GM21528 (cell line): ENCODE results near the gene ROBO3.

Source experiments
- ATAC-seq: cut with Tn5 transposase; IDR thresholded peaks from one replicate; pipeline ENCODE4 v1.9.1; 2021; ENCODE audit warnings: mild to moderate bottlenecking, moderate library complexity; ENCODE audit not compliant: unreplicated experiment, low FRiP score

The ROBO3 gene

DNA sequence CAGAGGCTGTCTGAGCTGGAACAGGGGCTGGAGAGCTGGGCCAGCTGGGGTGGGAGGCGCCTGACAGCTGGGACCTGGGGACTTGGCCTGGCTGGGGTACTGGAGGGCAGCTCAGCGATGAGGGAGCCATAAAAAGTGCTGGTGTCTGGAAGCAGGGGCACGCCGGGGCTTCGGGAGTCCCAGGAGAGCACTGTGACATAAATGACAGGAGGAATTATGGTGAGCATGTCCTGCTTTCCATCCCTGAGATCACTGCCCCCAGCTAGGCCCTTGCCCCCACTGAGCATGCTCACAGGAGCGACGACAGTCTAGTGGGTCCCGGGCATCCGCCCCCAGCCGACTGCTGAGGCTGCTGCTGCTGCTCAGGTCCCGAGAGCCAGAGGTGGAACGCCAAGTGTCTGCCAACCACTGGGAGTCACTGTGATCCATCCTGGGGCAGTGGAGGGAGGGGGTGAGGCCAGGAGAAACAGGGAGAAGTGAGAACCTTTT lies 26.2 kb downstream of the ROBO3 start:
- no peak for ATAC-seq

DNA sequence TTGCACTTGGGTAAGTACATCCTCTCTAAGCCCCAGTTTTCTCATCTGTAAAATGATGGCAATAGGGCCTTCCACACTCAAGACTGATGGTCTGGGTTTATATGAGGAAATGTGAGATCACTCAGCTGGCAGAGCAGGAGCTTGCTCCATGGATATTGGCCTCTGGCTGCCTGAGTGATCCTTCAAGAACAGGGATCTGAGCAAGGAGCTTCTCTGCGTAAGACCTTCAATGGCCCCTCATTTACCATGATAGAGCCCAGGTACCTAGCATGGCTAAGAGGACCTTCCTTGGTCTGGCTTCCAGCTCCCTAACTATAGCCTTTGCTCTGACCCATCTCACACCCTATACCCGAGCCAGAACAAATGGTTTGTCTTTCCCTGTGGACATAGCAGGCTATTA lies 26.9 kb downstream of the ROBO3 start:
- no peak for ATAC-seq

DNA sequence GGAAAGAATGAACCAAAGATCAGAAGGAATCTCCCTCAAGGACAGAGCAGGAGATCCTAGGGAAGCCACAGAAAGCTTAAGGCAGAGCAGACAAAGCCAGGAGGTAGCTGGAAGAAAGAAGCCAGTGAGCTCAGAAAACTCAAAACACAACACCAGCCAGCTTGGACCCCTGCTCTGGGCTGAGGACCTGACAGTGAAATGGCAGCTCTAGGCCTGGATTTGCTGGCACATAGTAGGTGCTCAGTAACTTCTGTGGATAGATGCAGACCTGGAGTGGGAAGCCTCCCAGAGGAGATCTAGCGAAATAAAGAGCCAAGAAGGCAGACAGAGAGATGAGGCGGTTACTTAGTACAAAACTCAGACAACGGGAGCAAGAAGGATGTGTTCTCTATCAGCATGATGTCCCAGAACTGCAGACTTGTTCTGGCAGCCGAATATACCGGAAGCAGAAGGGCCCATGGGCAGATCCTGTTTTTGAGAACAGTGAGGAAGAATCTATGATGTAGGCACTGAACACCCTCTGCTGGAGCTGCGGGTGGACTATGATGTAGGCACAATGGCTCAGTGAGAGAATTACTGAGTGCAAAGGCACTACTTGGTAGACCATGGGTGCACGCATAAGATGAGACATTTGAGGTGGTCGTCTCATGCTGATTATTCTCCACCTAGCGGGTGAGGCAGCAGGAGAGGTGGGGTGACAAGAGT lies 27.7 kb downstream of the ROBO3 start:
- no peak for ATAC-seq

DNA sequence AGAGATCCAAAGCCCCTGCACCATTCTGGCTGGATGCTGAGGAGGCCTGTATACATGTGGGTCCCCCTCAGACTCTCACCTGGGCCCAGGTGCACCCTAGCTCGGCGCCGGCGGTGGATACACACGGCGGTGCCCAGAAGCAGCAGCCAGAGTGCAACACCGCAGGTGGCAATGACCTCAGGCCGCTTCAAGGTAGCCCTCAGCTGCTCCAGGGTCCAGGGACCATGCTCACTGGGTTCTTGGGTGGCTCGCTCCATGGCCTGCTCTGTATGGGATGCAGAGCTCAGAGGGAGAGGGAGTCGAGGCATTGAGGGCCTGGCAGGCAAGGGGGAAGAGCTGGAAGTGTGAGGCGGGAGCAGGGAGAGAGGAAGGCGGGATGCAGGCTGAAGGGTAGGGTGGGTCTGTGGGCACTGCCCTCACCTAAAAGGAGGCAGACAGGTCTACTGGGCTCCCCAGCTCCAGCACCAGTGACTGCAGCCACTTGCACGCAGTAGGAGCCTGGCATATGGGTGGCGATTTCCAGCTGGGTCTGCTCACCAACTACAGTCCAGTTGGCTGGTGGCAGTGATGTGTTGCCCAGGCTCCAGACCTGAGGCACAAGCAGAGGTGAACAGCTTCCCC lies 28.7 kb downstream of the ROBO3 start:
- no peak for ATAC-seq

DNA sequence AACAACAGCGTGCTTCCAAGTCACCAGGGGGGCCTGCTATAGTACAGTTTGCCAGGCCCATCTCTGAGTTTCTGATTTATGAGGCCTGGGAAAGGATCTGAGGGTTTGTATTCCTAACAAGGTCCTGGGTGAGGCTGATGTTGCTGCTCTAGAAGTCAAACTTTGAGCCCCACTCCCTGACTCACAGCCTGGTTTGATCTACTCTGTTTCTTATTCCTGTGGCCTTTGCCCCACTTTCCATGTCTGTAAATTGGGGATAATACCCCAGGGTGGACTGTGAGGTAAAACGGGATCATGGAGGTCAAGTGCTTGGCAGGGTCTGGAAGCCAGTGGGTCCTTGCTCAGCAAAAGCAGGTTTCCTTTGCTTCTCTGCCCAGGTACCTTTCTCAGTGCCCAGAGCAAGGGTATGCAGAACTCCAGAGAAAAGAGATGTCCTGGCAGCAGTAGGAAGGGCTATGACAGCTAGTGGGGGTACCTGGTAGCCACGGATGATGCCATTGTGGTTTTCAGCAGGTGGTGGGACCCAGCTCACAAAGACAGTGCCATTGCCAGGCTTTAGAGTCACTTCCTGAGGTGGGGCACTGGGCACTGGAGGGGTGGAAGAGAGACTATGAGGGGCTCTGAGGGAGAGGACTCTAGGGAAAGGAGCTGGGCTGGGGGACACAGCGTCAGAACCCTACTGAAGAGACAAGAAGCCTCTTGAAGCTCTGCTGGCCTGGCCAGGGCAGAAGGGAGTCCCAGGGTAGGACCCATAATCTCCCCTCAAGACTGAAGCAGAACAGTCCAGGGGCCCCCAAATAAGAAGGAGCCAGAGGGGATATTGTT lies 29.6 kb downstream of the ROBO3 start:
- no peak for ATAC-seq

DNA sequence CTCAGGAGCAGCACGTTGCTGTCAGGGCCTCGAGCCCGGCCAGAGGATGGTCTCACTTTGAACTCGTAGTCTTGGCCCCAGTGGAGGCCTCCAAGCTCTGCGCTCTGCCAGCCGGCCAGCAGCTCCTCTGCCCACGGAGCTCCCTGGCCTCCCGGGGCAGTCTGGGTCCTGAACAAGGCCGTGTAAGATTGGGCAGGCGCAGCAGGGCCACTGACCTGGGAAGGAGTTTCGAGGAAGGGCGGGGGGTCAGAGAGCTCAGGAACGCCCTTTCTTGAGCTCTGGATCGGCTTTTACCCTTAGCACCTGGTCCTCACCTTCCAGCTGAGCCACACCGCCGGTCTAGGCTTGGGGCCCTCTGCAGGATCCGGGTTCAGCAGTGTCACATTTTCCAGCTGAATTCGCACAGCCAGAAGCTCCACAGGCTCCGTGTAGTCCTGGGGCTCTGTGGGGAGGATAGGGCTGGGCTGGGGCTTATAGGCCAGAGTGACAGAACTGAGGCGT lies 30.3 kb downstream of the ROBO3 start:
- no peak for ATAC-seq

DNA sequence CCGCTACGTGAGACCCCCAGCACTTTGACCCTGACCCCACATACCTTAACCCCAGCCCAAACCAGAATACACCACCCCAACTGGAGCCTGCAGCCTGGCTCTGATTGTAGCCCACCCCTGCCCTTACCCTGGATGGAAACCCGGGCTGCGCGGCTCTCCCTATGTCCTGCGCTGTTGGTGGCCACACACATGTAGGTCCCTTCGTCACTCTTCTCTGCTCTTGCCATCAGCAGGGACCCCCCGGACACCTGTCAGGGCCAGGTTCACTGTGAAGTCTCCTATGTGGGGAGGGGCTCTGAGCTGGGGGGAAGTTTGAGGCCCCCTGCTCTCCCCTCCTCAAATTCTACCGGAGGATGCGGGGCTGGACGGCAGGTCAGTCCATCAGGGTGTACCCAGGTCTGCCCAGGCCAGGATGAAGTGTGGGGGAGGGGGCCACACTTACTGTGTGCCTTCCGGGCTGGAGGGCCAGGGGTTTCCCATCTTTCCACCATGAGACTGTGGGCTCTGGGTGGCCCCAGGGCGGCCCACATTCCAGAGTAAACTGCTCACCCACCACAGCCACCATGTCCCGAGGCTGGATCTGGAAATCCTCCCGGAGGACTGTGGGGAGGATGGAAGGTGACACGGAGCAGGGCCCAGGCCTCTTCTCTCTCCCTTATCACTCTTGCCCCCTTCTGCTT lies 31.0 kb downstream of the ROBO3 start:
- ATAC-seq = no peak

DNA sequence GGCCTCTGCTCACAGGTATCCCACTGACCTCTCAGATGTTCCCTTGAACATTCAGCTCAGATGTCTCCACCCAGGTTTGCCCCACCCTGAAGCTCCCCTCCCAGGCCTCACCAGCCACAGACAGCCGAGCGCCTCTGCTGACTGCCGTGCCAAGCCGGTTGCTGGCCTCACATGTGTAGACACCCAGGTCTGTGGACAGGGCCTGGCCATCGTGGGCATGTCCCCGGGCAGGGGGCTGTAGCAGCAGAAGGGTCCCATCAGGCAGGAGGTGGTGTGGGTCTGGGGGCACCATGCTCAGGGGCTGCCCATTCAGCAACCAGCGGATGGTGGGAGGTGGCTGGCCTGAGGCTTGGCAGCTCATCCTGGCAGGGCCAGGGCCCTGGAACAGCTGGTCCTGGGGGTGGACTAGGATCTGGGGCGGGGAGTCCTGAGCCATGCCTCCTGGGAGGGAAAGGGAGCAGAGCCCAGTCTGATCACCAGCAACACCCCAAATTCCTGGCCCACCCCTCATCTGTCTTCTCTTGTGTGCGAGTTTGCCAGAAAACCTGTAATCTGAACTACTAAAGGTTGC lies 31.7 kb downstream of the ROBO3 start:
- no peak for ATAC-seq

DNA sequence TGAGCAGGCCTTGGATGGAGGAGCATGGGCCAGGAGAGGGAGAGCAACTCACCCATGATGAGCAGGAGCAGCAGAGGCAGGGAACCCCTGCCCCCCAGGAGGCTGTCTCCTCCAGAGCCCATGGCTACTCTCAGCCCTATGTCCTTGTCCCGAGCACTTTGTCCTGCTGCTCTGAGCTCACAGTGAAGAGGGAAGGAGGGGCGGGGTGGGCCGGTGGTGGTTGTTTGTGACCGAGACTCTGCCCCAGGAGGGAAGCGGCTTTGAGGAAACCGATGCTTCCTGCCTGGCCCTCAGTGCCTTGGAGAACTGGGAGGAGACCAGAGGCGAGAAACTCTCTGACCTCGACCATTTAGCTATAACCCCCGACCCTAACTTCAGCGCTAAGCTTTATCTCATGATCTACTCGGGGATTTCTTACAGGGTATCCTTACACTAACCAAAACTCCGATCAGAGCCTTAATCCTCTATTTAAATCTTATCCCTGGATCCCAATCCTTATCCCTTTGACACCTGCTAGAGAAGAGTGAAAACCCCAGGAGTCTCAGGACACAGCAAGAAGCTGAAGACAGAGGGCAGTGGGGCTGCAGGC lies 32.5 kb downstream of the ROBO3 start, which contains the start of gene ROBO4:
Gene ROBO4, minus strand, starts transcription at position 192 of the 589 bp plus-strand sequence. Its CDS starts 70 bp downstream, at position 122.
- ATAC-seq = no peak

DNA sequence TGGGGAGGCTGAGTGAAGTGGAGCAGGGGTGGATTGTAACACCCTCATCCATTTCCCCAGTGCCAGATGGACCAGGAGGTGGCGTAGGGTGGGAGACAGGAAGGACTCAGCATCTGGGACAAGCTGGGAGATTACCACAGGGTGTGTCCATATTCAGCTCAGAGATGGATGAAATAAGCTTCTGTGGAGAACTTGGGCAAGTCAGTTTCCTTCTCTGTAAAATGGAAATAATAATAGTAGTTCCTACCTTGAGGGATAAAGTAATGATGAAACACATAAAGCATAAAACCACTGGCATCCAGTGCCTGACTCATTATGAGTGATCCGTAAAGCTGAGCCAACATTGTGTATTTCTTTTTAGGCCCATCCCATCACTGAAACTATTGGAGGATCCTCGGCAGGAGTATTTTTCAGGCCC lies 33.0 kb downstream of the ROBO3 start:
- ATAC-seq = no peak

DNA sequence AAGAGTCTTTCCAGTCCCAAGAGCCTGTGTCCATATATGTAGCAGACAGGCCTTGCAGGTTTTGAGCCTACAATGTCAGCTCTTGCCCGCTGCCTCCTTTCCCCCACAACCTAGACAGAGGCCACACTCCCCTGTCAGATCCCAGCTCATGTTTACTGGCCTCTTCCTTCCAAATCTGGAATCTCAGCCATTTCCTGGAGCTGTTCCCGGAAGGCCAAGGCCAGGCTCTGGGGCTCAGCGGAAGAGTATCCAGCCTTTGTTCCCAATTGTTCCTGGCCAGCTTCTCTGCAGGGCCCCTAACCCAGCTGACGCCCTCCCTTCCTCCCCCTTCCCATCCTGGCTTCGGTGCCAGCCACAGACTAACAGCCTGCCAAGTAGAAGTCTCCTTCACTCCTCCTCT lies 33.5 kb downstream of the ROBO3 start:
- ATAC-seq = no peak

DNA sequence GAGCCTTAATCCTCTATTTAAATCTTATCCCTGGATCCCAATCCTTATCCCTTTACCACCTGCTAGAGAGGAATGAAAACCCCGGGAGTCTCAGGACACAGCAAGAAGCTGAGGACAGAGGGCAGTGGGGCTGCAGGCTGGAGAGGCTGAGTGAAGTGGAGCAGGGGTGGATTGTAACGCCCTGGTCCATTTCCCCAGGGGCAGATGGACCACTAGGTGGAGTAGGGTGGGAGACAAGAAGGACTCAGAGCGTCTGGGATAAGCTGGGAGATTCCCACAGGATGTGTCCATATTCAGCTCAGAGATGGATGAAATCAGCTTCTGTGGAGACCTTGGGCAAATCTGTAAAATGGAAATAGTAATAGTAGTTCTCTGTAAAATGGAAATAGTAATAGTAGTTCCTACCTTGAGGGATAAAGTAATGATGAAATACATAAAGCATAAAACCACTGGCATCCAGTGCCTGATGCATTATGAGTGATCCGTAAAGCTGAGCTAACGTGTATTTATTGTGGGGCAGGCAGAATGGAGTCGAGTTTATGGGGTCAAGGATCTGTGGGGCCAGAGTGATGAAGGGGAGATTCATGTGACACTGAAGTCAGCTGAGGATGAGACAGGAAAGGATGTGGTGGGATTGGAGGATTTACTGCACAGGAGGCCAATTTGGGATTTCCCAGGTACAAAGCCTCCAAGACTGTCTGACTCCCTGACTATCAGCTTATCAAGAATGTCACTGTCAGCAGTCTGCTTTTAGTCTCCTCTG lies 34.3 kb downstream of the ROBO3 start:
- no peak for ATAC-seq

DNA sequence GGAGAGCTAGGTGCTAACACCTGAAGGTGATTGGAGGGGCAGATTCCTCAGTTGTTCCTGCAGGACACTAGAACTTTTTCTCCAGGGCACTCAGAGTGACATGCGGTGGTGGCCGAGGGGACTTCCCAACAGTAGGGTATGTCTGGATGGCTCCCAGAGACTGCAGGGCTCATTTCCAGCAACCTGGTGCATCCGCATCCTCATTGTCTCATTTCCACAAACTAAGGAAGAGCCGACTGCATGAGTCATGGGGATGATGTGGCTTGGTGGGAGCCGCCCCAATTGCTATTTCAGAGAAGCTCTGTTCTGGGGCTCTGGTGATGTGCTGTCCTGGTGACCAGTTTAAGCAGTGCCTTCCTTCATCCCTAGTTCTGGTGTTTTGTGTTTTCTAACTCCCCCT lies 35.2 kb downstream of the ROBO3 start:
- no peak for ATAC-seq

DNA sequence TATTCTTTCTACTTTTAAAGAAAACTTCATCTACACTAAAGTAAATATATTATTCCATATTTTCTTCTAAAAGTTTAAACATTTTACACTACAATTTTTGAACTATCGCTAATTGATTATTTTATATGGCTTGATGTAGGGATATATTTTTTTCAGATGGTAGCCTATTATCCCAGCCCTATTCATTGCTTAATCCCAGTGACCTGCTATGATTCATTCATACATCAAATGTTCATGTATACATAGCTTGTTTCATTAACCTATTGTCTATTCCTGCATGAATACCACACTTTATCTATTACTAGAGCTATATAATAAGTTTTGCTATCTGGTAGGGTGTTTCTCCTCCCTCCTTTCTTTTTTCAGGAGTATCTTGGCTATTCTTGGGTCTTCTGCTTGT lies 37.4 kb downstream of the ROBO3 start:
- no peak for ATAC-seq

DNA sequence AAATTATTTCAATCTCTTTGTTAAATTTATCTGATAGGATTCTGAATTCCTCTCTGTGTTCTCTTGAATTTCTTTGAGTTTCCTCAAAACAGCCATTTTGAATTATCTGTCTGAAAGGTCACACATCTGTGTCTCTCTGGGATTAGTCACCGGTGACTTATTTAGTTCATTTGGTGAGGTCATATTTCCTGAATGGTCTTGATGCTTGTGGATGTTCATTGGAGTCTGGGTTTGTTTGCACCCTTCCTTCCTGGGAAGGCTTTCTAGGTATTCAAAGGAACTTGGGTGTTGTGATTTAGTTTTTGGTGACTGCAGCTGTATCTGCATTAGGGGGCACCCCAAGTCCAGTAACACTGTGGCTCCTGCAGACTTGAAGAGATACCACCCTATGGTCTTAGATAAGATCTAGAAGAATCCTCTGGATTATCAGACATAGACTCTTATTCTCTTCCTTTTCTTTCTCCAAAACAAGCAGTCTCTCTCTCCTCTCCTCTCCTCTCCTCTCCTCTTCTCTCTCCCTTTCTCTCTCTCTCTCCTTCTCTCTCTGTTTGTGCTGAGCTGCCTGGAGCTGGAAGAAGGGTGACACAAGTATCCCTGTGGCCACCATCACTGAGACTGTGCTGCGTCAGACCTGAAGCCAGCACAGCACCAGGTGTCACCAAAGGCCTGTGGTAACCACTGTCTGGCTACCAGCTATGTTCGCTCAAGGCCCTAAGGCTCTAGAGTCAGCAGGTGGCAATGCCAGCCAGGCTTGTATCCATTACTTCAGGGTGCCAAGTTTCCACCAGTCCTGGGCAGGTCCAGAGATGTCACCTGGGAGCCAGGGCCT lies 50.5 kb downstream of the ROBO3 start:
- no peak for ATAC-seq

DNA sequence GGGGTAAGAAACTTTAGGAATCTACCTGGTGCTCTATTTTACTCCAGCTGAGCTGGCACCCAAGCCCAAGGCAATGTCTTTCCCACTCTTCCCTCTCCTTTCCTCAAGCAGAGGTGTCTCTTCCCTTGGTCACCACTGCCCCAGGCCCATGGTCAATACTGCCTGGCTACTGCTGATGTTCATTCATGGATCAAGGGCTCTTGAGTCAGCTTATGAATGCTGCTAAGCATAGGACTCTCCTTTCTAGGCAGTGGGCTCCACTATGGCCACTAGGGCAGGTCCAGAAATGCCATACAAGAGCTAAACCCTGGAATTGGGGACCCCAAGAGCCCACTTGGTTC lies 51.1 kb downstream of the ROBO3 start:
- ATAC-seq = no peak

DNA sequence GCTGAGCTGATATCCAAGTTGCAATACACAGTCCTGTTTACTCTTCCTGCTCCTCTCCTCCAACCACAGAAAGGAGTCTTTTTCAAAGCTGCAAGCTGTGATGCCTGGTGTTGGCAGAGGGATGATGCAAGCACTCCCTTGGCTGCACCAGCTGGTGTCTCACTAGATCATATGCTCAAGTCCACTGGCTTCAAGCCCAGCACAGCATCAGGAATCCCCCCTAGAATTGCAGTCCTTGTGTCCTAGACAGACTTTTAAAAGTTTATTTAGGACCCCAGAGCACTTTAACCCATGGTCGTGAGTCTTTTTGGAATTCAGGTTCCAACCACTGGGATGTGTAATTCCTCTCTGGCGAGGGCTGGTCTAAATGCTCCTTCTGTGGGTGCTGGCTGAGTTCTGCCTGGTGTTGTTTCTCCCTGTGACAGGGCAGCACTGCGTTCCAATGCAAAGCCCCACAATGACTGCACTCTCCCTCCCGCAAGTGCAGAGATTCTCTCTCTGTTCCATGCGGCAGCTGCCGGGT lies 51.9 kb downstream of the ROBO3 start:
- ATAC-seq = no peak

DNA sequence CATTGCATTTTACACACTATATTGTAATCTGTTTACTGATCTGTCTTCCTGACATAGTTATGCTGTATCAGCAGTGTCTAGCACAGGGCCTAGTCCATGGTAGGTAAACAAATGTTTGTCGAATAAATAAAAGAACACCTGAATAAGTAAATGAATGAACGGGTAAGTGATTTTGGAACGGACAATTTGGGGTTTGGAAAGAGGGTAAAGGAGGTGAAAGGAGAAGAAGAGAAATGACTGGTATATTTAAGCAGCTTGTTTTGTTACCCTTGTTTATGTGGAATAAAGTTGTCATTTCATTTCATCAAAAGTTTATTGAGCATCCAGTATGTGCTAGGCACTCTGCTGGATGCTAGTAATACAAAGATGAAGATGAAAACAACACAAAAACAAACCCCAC lies 53.7 kb downstream of the ROBO3 start, which contains the start of gene HEPN1:
Gene HEPN1, plus strand, starts transcription at position 301 of the 400 bp plus-strand sequence.
- ATAC-seq = no peak
